ENCODE data around the gene ZFYVE28.

ZFYVE28 gene

DNA sequence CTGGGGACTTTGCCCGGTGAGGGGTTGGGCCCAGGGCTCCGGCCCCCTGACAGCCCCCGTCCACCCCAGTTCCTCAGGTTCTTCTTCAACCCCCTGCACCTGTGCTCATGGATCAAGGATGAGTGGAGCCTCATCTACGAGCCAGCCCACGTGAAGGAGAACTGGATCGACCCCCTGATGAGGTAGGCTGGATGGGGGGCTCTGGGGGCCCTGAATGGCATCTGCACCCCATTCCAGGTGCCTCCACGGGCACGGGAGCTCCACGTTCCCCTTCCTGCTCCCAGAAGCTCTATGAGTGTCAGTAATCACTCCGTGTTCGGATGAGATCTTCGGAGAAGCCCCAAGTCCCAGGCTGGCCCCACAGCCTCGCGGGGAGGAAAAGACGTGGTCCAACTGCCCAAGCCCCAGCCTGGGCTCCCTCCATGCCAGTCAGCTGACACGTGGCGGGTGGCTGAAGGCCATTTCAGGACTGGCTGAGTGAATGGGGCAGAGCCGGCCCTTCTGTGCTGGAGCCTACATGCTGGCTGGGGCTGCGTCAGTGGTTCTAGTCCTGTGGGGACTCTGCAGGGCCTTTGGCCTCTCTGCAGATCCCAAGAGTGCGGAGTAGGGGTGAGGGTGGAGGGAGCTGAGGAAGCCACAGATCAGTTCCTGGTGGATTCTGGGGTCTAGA lies 24.8 kb upstream of the ZFYVE28 start:
- Histone ChIP-seq H3K9me3 (replicated peaks; ENCODE audit: low read length) (no peaks in the 10 kb centered on the region), H3K9ac (ENCODE audit: low read depth, low read length) (no peak overlapping the region), H3K4me3 (ENCODE audit: low read length) (no peak overlapping the region), H3K4me2 (ENCODE audit: low read length) (no peak overlapping the region), H3K36me3 (ENCODE audit: insufficient read depth, low read length) (no peaks in the 10 kb centered on the region), H3K4me1 (ENCODE audit: control insufficient read depth, insufficient read depth, low read length) (no peaks in the 10 kb centered on the region), H3K27me3 (ENCODE audit: control insufficient read depth, insufficient read depth, low read length) (peaks cover 11% of the 10 kb centered on the region)

DNA sequence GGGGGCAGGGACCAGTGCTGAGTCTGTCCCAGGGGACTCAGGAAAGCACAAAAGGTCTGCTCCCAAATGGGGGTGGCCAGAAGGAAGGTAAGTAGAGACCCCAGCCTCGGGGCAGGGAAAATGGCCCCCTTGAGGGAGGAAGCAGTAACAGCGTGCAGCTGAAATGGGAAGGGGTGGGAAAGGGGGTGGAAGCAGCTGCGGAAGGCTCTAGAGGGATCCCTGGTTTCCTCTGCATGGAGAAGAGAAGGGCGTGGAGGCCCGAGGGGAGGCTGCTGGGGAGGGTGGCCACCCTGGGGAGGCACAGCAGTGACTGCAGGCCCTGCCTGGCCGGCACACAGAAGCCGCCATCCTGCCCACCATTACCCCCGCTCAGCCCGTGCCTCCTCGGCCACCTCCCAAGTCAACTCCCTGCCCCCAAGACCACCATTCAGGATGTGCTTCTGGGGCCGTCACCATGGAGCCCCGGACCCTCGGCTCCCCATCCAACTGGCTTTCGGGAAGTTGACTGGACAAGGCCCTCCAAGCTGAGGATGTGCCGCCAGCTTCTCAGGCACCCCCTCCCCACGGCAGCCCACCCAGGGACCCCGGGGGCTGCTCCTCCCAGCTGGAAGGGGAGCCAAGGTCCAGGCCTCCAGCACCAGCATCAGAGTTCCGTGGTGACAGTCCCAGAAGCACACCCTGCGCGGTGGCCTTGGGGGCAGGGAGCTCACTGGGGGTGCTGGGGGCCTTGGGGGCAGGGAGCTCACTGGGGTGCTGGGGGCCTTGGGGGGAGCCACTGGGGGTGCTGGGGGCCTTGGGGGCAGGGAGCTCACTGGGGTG lies 23.9 kb upstream of the ZFYVE28 start:
- Histone ChIP-seq H3K4me1 (ENCODE audit: control insufficient read depth, insufficient read depth, low read length) (no peaks in the 10 kb centered on the region), H3K4me2 (ENCODE audit: low read length) (no peak overlapping the region)

DNA sequence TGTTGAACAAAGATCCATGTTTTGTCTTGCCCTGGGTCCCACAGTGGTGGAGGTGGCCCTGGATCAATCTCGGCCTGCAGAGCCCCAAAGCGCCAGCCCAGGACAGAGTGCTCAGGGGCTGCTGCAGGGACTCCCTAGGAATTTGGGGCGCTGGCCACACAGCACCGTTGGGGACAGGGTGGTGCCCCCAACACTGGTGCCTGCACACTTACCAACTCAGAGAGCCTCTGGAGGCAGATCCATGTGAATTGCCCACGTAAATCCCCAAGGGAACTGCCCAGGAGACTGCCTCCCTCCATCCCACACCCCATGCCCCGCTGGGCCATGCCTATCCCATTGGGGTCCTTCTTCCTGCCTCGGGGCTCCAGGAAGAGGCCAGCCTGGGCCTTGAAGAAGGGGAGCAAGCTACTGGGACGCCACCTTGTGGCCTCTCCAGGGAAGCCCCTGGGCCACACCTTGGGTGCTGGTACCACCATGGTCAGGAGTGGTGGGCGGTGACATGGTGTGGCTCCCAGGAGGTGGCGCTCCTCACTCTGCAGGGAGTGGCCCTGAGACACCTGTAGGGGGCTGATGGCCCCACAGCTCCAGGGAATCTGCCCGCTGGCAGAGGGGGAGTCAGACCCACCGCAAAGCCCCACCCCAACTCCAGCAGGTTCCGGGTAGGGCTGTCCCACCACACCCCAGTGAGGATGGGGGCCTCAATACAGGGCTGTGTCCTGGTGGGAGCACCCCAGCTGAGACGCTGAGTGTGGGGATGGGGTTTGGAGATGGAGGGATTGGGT lies 23.1 kb upstream of the ZFYVE28 start:
- H3K9me3 ChIP-seq (replicated peaks; ENCODE audit: low read length), result no peaks in the 10 kb centered on the region
- H3K4me1 ChIP-seq (ENCODE audit: control insufficient read depth, insufficient read depth, low read length), result no peaks in the 10 kb centered on the region
- H3K9ac ChIP-seq (ENCODE audit: low read depth, low read length), result no peak overlapping the region
- H3K36me3 ChIP-seq (ENCODE audit: insufficient read depth, low read length), result no peaks in the 10 kb centered on the region
- no peak overlapping the region for H3K4me2 ChIP-seq (ENCODE audit: low read length)
- H3K4me3 ChIP-seq (ENCODE audit: low read length), result no peak overlapping the region
- peaks cover 5% of the 10 kb centered on the region for H3K27me3 ChIP-seq (ENCODE audit: control insufficient read depth, insufficient read depth, low read length)

More for the DNA sequence above, 23.9 kb upstream of the ZFYVE28 start:
- Histone ChIP-seq H3K9ac (ENCODE audit: low read depth, low read length) (no peak overlapping the region), H3K4me3 (ENCODE audit: low read length) (no peak overlapping the region), H3K36me3 (ENCODE audit: insufficient read depth, low read length) (no peaks in the 10 kb centered on the region), H3K9me3 (replicated peaks; ENCODE audit: low read length) (no peaks in the 10 kb centered on the region), H3K27me3 (ENCODE audit: control insufficient read depth, insufficient read depth, low read length) (peaks cover 7% of the 10 kb centered on the region)

DNA sequence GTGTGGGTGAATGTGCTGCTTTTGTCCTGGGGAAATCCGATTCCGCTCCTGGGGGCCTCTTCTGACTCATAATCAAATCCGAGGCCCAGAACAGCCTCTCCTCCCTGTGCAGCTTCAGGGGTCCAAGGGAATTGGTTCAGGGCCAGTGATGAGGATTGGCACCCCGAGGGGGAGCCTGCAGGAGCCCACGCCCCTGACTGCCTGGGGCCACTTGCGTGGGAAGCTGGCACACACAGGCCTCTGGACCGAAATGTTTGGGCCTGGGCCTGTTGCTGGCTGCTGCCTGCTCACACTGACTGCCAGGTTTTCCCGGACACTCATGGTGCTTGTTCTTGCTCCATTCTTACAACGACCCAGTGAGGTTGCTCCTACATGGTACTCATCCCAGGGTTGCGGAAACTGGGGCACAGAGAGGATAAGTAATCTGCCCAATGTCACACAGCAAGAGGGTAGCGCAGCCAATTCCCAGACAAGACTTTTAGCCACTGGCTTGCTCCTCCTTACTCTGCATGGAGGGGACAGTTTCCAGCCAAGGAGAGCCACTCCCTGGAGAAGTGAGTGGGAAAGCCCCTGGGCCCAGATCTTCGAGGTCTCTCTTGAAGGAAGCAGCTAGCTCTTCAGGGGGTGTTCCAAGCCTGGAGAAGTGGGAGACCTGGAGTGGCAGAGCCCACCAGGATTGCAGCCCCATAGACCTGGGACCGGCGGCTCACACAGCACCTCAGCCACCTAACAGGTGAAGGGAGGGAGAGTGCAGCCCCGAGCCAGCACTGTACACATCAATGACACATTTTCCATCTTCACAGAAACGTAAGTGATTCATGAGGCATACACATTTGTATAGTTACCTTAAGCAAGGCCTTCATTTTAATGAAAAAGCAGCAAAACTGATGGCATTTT lies 20.6 kb upstream of the ZFYVE28 start:
- Histone ChIP-seq H3K4me3 (ENCODE audit: low read length) (no peak overlapping the region), H3K9ac (ENCODE audit: low read depth, low read length) (no peak overlapping the region), H3K9me3 (replicated peaks; ENCODE audit: low read length) (no peaks in the 10 kb centered on the region), H3K4me2 (ENCODE audit: low read length) (no peak overlapping the region), H3K4me1 (ENCODE audit: control insufficient read depth, insufficient read depth, low read length) (peaks cover under 1% of the 10 kb centered on the region), H3K27me3 (ENCODE audit: control insufficient read depth, insufficient read depth, low read length) (no peaks in the 10 kb centered on the region), H3K36me3 (ENCODE audit: insufficient read depth, low read length) (no peaks in the 10 kb centered on the region)

DNA sequence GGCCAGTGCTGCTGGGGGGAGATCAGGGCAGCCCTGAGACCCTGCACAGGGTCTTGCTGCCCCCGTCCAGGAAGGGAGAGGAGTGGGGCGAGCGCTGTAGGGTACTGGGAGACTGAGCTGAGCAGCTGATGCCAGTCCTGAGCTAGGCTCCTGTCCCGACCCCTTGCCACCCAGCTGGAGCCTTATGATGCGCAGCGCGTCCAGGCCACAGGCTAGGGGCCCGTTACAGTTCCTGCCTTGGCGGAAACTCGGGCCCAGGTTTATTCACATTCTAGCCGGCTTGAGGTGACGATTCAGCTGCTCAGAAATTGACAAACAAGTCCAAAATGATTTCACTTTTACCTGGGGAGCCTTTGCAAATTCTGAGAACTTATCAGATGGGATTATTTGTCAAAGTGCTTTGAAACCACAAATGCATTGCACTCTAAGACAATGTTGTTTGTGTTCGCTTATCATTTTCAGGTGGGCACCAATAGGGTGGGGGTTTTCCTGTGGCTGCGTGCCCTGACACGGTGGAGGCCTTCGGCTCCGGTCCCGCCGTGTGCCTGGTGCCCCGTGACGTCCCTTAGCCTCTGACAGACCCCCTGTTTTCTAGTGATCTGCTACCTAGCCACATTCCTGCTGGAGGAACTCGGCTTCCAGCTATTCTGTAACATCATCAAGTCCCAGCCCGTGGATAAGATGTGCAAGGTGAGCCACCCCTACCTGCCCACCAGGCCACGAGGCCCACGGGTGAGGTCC lies 19.2 kb upstream of the ZFYVE28 start:
- Histone ChIP-seq H3K9me3 (replicated peaks; ENCODE audit: low read length) (no peaks in the 10 kb centered on the region), H3K36me3 (ENCODE audit: insufficient read depth, low read length) (no peaks in the 10 kb centered on the region), H3K9ac (ENCODE audit: low read depth, low read length) (no peak overlapping the region), H3K4me2 (ENCODE audit: low read length) (no peak overlapping the region), H3K4me1 (ENCODE audit: control insufficient read depth, insufficient read depth, low read length) (peaks cover 13% of the 10 kb centered on the region), H3K27me3 (ENCODE audit: control insufficient read depth, insufficient read depth, low read length) (peaks cover 3% of the 10 kb centered on the region), H3K4me3 (ENCODE audit: low read length) (no peak overlapping the region)

DNA sequence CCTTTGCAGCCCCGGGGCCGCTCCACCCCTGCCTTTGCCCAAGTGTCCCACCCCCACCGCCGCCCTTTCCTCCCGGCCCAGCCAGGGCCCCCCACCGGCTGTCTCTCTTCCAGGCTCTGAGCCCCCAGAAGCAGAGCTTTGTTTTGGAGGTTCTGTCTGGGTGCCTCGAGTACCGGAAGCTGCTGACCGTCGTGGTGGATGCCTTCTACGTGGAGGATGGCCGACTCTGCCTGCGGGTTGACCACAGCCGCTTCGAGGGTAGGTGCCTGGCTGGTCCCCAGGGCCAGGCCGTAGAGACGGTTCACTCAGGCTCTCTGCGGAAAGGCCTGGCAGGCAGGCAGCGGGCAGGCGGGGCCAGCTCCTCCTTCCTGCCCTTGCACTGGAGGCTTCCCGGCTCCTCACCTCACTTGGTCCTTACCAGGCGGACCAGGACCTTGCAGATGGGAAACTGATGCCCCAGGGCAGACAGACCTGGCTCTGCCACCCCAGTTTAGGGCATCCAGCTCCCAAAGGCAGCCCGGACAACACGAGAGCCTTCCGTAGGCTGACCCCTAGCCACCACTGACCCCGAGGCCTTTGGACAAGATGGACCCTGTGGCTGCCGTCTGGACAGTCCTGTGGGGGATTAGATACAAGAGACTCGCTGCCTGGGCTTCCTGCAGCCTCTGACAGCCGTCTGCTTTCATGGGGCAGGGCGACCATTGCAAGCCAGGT lies 18.5 kb upstream of the ZFYVE28 start:
- Histone ChIP-seq H3K9ac (ENCODE audit: low read depth, low read length) (no peak overlapping the region), H3K9me3 (replicated peaks; ENCODE audit: low read length) (no peaks in the 10 kb centered on the region), H3K27me3 (ENCODE audit: control insufficient read depth, insufficient read depth, low read length) (peaks cover 3% of the 10 kb centered on the region)

DNA sequence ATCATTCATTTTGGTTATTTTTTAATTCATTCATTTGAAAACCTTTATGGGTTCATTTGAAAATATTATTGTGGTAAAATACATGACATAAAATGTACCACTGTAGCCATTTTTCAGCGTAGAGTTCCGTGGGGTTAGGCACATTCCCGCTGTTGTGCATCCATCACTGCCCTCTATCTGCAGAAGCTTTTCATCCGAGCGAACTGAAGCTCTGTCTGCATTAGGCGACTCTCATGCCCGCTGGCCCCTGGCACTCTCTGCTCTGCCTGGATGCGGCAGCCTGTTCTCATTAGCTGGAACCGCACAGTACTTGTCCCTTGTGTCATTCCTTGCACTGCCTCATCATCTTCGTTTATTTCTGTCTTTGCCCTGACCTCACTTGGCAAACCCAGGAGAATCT lies 17.9 kb upstream of the ZFYVE28 start:
- no peak overlapping the region for H3K4me2 ChIP-seq (ENCODE audit: low read length)
- no peak overlapping the region for H3K4me3 ChIP-seq (ENCODE audit: low read length)
- H3K4me1 ChIP-seq (ENCODE audit: control insufficient read depth, insufficient read depth, low read length), result peaks cover 13% of the 10 kb centered on the region
- no peak overlapping the region for H3K9ac ChIP-seq (ENCODE audit: low read depth, low read length)
- peaks cover 3% of the 10 kb centered on the region for H3K27me3 ChIP-seq (ENCODE audit: control insufficient read depth, insufficient read depth, low read length)
- H3K9me3 ChIP-seq (replicated peaks; ENCODE audit: low read length), result no peaks in the 10 kb centered on the region
- H3K36me3 ChIP-seq (ENCODE audit: insufficient read depth, low read length), result no peaks in the 10 kb centered on the region

More for the DNA sequence above, 18.5 kb upstream of the ZFYVE28 start:
- no peak overlapping the region for H3K4me2 ChIP-seq (ENCODE audit: low read length)
- no peaks in the 10 kb centered on the region for H3K36me3 ChIP-seq (ENCODE audit: insufficient read depth, low read length)
- no peak overlapping the region for H3K4me3 ChIP-seq (ENCODE audit: low read length)
- peaks cover 13% of the 10 kb centered on the region for H3K4me1 ChIP-seq (ENCODE audit: control insufficient read depth, insufficient read depth, low read length)

DNA sequence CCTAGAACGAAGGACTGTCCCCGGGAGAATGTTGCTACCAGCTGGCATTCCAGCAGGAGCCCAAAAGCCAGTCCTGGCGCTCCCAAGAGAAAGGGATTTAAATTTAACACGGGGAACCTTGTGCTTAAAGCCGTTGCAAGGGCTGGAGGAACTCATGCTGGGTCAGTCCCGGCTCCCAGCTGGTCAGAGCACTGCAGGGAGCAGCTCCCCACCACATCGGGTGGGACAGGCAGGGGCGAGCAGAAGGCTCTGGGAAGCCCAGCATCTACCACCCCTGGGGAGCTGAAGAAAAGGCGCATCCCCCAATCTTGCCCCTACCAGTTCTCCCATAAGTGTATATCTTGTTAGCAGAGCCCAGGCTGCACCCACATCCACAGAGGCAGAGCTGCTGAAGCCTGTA lies 16.0 kb upstream of the ZFYVE28 start:
- no peaks in the 10 kb centered on the region for H3K9me3 ChIP-seq (replicated peaks; ENCODE audit: low read length)
- H3K4me3 ChIP-seq (ENCODE audit: low read length), result no peak overlapping the region
- no peaks in the 10 kb centered on the region for H3K36me3 ChIP-seq (ENCODE audit: insufficient read depth, low read length)
- H3K4me1 ChIP-seq (ENCODE audit: control insufficient read depth, insufficient read depth, low read length), result peaks cover 13% of the 10 kb centered on the region
- H3K9ac ChIP-seq (ENCODE audit: low read depth, low read length), result no peak overlapping the region
- H3K4me2 ChIP-seq (ENCODE audit: low read length), result no peak overlapping the region
- H3K27me3 ChIP-seq (ENCODE audit: control insufficient read depth, insufficient read depth, low read length), result peaks cover 3% of the 10 kb centered on the region

DNA sequence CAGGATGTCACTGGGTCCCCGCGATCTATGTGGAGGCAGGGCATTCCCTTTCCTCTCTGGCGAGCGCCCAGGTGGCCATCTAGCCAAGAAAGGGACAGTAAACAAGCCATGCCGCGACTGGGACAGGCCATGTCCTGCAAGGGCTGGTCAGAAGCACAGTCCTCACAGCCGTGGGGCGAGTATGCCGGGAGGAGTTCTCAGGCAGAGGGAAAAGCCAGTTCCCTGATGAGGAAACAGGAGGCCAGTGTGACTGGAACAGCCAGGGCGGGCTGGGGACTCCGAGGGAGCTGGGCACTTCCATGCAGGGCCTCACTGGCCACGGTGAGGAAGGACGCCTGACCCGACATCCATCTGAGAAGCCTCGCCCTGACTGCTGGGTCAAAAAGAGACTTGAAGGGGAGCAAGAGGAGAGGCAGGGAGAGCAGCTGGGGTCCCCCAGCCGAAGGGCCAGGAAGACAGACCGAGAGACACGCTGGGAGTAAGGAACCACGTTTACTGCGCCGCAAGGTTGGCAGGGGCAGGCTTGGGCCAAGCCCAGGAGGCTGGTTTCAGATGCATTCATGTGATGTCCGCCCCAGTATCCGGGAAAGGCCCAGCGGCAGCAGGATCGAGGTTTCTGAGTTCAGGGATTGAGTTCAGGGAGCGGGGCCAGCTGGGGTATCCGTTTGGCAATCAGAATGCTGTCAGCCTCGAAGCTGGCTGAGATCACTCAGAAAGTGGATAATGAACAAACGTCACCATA lies 15.3 kb upstream of the ZFYVE28 start:
- Histone ChIP-seq H3K9me3 (replicated peaks; ENCODE audit: low read length) (no peaks in the 10 kb centered on the region), H3K4me2 (ENCODE audit: low read length) (peak overlapping the region; percentile 58), H3K4me1 (ENCODE audit: control insufficient read depth, insufficient read depth, low read length) (peaks cover 13% of the 10 kb centered on the region), H3K36me3 (ENCODE audit: insufficient read depth, low read length) (no peaks in the 10 kb centered on the region), H3K9ac (ENCODE audit: low read depth, low read length) (peak overlapping the region; percentile 22), H3K27me3 (ENCODE audit: control insufficient read depth, insufficient read depth, low read length) (peaks cover 3% of the 10 kb centered on the region), H3K4me3 (ENCODE audit: low read length) (no peak overlapping the region)

Measured in skeletal muscle satellite cell (primary cell).